Activated T-cell treated with anti-CD3 and anti-CD28 coated beads for 4 hours (primary cell): Measurements from ENCODE around the gene CAPN11.
"Not testable (repeated sequence)": the region's sequence is repeated elsewhere in the genome, so short reads cannot be mapped to it uniquely, and the experiment has no call there.

Experiments
- DNase-seq: peaks from one replicate; pipeline ENCODE4 v3.0.0-alpha.2; 2020

Gene CAPN11

DNA sequence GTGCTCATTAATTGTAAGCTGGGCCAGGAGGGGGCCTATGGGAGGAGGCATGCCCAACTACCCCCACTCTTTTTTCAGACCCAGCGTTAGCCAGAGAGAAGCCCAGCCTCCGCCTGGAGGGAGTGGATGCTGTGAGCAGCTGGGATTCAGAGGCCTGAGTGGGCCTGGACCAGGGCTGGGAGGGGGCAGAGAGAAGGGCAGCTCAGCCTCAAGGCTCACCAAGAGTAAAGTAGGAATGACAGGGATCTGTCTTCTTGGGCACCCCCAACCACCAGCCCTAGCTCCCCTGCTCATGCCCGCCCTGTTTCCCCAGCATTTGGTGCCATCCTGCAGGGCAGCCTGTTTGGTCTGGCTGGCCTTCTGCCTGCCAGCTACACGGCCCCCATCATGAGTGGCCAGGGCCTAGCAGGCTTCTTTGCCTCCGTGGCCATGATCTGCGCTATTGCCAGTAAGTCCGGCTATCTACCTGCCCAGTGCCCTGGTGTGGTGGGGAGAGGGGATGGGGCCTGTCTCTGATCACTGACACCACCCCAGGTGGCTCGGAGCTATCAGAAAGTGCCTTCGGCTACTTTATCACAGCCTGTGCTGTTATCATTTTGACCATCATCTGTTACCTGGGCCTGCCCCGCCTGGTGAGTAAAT is 71.5 kb downstream of the CAPN11 start:
- no peak for DNase-seq

DNA sequence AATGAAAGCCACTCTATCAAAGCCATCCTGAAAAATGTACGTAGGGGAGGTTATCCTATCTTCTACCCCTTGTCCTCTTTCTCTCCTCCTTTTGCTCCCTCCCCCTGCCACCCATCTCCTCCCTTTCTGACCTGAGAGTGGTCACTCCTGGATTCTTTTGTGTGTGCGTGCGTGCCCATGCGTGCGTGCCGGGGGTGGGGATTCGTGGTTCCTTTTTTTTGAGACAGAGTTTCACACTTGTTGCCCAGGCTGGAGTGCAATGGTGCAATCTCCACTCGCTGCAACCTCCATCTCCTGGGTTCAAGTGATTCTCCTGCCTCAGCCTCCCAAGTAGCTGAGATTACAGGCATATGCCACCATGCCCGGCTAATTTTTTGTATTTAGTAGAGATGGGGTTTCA is 72.8 kb downstream of the CAPN11 start:
- not testable (repeated sequence) for DNase-seq

DNA sequence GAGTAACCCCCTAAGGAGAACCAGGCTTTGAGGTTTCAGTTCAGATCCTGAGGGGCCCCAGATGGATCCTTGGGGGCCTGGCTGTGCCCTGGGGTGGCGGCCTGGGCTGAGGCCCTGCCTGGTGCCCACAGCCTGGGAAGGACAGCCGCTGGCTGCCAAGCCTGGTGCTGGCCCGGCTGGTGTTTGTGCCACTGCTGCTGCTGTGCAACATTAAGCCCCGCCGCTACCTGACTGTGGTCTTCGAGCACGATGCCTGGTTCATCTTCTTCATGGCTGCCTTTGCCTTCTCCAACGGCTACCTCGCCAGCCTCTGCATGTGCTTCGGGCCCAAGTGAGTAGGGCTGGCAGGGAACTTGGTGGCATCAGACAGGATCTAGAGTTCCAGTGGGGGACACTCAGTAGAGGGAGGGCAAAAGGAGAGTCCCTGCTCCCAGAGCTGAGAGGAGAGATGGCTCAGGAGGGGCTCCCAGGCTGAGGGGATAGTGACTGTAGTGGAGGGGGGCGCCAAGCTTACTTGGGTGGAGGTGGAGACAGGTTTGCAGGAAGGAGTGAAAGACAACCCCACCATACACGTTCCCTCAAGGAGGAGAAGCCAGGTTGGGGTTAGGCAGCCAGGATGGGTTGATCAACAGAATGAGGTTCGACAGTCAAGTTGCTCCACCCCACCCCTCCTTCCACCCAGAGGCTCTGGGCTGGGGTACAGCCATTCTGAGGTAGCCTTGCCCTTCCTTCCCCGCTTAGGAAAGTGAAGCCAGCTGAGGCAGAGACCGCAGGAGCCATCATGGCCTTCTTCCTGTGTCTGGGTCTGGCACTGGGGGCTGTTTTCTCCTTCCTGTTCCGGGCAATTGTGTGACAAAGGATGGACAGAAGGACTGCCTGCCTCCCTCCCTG is 74.3 kb downstream of the CAPN11 start:
- DNase-seq: no peak

DNA sequence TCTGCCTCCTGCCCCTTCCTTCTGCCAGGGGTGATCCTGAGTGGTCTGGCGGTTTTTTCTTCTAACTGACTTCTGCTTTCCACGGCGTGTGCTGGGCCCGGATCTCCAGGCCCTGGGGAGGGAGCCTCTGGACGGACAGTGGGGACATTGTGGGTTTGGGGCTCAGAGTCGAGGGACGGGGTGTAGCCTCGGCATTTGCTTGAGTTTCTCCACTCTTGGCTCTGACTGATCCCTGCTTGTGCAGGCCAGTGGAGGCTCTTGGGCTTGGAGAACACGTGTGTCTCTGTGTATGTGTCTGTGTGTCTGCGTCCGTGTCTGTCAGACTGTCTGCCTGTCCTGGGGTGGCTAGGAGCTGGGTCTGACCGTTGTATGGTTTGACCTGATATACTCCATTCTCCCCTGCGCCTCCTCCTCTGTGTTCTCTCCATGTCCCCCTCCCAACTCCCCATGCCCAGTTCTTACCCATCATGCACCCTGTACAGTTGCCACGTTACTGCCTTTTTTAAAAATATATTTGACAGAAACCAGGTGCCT is 75.0 kb downstream of the CAPN11 start:
- DNase-seq: no peak
